GM21619 (cell line): ENCODE results near the gene HS1BP3.

ENCODE experiments used
- ATAC-seq: cut with Tn5 transposase; IDR thresholded peaks from one replicate; pipeline ENCODE4 v1.9.1; 2021; ENCODE audit not compliant: unreplicated experiment

HS1BP3 gene

DNA sequence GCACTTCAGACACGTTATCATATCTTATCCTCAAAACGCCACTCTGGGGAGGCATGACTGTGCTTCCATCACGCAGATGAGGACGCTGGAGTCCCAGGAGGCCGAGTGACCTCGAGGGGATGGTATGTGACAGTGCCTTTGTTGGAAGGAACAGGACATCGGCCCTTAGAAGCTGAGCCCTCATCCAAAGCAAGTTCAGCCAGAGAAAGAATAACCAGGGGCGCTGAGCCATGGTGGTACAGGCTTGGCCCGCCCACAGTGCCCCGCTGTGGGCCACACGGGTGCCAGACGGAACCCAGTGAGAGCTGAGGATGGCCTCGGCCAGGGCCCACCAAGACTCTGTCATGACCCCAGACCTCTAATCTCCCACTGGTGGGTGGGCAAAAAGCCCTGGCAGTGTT is 31.3 kb downstream of the HS1BP3 start:
- ATAC-seq = no peak

GRCh38 chr2:20618886-20619521 is 31.9 kb downstream of the HS1BP3 start:
- no peak for ATAC-seq

GRCh38 chr2:20618468-20618885 is 32.4 kb downstream of the HS1BP3 start:
- ATAC-seq = no peak

- ATAC-seq = no peak
These were observed 32.9 kb downstream of the HS1BP3 start for GRCh38 chr2:20617892-20618467.

GRCh38 chr2:20617081-20617575 is 33.8 kb downstream of the HS1BP3 start:
- no peak for ATAC-seq

- no peak for ATAC-seq
These were observed 34.5 kb downstream of the HS1BP3 start for GRCh38 chr2:20616341-20616871.

GRCh38 chr2:20615466-20616241 is 35.2 kb downstream of the HS1BP3 start:
- ATAC-seq = no peak

- no peak for ATAC-seq
These were observed 35.8 kb downstream of the HS1BP3 start for GRCh38 chr2:20615068-20615465.

DNA sequence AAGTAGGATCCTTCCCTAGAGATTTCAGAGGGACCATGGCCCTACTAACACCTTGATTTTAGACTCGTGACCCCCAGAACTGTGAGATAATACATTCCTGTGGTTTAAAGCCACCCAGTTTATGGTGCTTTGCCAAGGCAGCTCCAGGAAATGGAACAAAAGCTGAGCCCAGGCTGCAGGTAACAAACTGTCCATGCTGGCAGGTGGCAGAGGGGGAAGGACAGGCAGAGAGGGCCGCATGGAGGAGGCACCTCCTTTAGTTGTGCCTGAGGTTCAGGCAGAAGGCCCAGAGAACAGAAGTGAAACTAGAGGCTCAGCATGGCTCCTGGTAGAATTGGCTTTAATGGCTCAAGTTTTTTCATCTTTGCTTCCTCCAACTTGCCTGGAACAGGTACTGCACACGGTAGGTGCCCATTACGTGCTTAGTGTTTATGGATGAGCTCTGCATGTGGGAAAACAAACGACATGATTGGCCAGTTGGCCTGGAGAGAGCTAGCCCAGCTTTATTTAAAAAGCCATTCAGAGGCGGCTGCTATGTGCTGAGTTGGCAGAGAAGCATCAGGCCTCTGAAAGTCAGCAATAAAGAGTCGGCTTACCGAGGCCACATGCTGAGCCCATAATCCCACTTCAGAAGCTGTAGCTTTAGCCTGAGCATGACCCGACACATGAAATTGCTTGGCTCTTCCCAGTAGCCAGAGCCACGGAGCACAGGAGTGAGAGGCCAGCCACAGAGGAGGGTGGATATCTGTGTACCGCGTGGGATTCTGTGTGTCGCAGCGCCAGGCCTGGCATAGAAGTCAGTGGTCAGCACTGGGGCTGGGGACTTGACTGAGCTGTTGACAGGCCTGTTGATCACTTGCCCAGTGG is 36.5 kb downstream of the HS1BP3 start:
- ATAC-seq = no peak

DNA sequence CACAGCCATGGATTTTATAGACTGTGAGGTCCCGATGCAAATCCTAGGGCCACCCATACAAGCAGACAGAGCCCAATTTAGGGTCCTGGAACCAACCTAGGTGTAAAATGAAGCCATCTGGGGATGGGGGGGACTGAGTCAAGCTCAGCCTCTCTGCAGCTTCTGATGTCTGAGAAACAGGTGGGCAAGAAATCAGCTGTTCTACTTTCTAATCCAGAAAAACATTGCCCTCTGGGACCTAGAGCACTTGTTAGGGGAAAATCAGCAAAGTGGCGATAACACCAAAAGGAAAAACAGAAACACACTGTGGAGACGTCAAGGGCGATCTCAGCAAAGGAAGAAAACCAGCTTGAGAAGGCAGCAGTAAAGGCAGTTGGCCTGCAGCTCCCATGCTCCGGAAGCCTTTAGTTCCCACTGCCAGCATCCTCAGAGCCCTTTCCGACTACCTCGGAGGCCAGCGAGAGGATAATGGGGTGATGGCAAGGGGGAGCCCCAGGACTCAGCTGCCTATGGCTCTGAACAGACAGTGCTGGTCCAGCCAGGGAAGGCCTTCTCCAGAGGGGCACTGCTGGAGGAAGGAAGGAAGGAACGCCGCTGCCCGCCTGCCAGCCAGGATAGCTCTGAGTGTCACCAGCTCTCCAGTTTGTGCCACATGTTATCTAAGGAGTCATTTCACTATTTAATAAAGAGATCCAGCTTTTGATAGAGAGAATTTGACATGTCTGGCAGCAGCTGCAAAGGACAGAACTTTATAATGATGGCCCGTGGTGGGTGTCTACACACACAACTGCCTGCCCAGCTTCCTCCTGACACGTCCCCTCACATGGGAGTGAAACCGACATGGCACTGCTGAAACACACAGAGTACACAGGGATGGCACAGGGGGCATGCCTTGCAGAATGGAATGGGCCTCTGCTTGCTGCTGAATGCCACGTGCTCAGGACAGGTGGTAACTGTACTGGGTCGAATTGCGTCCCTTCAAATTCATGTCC is 37.7 kb downstream of the HS1BP3 start:
- no peak for ATAC-seq

DNA sequence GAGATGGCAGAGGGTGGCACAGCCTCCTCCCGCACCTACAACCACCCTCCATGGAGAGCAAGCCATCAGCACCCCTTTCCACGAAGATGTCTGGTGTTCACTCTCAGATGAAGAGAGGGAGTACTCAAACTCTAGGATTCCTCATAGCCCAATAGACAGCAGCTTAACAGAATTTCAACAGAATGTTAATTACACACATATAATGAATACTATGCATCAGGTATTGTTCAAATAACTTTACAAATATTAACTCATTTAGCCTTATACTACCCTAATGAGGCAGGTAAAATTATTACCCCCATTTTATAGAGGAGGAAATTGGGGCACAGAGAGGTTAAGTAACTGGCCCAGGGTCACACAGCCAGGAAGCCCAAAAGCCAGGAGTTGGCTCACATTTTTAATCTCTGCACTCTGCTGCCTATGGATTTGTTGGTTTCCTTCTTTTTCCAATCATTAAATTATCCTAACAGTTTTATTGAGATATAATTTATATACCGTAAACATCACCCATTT is 39.0 kb downstream of the HS1BP3 start:
- ATAC-seq = no peak

DNA sequence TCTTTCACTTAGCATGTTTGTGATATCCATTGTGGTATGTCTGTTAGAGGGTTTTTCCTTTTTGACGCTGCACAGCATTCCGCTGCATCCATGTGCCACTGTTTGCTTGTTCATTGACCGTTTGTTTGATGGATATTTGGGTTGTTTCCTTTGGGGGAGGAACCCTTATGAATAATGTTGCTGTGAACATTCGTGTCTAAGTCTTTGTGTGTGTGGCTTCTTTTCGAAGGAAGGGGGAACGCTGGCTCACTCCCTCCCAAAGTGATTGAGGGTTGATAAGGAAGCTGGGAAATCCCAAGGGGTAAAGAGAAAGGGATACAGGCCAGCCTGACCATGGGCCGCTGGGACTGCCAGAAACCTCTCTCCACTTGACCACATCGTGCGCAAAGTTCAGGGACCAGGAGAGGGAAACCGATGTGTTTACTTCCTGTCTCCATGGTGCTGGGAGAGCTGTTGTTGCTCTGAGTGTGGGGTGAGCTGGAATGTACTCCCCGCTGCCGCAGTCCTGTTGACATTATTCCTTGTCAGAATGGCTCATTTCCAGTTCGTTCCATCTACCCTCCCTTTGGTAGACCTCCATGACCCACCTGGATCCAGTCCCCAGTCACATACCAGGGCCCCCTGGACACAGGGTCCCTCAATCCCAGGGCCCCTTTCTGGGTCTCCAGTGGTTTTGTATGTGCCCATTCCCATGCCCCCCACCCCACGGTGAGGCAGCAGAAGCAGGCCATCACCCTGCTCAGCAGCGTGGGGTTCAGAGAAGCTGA is 39.6 kb downstream of the HS1BP3 start:
- ATAC-seq = no peak

GRCh38 chr2:20609995-20610357 is 40.9 kb downstream of the HS1BP3 start:
- ATAC-seq = no peak

DNA sequence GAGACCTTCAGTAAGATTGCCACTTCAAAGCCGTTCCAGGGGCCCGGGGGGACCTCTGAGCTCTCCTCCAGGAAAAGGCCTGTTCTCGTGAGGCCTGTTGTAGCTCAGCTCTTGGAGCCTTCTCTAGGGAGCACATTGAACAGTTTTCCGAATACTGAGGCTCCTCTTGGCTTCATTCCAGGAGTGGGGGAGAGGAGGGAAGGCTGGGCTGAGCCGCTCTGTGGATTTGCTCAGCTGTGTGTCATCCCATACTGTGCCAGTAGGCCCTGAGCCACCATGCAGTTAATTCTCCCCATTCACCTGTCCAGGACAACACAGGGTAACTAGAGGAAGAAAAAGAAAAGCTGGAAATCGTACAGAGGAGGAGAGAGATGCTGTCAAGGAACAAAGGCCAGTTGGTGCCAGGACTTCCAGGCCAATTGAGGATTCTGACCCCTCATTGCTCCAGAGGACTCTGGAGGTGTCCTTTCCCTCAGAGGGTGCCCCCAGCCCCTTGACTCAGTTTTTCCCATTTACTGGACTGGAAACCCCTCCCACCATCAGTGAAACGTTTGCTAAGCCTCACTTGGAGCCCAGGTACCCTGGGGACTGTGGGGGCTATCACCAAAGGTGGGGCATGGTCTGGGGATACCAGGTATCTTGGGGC is 41.4 kb downstream of the HS1BP3 start:
- no peak for ATAC-seq

DNA sequence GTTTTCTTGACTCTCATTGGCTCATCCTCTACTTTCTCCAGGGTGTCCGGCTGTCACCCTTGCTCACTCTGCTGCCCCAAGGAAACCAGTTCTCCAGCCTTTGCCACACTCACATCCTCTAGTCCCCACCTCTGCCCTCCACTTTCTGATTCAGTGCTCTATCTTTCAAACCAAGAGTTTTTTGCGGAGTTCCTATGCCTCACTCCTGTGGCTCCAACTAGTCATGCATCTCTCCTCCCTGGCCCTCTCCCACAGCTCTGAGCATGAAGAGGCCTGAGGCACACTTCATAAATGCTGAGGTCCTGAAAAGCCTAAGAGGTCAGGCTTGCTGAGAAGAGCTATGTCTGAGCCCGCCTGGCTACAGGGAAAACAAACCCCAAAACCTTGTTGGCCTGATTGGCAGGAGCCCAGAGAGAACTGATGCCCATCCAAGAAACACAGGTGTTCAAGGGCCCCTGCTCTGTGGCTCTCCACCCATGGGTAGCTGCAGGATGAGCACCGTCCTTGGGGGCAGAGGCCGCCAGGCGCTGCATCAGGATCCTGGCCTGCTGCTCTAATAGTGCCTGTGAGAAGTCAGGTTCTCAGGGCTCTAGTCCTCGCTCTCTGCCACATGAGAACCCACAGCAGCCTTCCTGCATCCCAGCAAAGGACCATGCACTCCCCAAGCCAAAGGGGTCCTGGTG is 42.1 kb downstream of the HS1BP3 start:
- ATAC-seq = no peak

DNA sequence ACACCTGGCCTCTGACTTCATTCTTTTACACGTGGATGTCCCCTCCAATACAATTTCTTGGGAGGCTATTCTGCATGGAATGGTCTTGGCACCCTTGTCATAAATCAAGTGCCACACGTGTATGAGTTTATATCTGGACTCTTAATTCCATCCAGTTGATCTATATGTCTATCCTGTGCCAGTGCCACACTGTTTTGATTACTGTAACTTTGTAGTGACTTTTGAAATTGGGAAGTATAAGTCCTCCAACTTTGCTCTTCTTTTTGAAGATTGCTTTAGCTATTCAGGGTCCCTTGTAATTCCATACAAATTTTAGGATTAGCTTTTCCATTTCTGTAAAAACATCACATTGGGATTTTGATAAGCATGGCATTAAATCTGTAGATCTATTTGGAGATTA is 43.5 kb downstream of the HS1BP3 start:
- ATAC-seq = no peak

GRCh38 chr2:20606198-20606597 is 44.7 kb downstream of the HS1BP3 start:
- no peak for ATAC-seq

DNA sequence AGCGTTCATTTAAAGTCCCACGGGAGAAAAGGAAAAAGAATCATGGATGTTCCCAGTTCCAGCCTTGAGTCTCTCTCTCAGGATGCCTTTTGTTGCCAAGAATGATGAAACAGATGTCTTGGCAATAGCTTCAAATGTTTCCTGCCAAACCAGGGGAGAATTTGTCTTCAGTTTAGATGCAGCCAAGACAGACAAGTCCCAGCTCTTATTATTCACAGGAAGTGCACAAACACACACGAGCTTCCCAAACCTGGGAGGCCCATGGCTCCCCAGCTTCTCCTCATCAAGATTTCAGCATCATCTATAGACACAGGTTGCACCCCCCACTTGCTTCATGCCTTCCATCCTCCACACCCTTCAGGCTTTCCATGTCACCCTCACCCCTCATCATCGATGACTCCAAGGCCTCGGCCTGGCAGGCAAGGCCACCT is 45.9 kb downstream of the HS1BP3 start:
- ATAC-seq = no peak
